Measurements from ENCODE around the gene TH. TPM values are rescaled to one million over a fixed set of nuclear protein-coding genes. Genes with fewer than 3 reads are reported as not detected.

Gene TH
- total RNA-seq, 1 experiment from 2014 or later, result not detected

- DNase-seq (ENCODE audit: low read depth, low spot score), result no peak
- in situ Hi-C loops (cut with HindIII; ENCODE audit: low pct_unique_long_range_greater_than_20kb, low sequenced_read_pairs) (no loop called here), intact Hi-C loops (cut with micrococcal nuclease; ENCODE audit: unreplicated experiment) (no loop called here)
- H3K27ac ChIP-seq (ENCODE audit: low read length), result no peak overlapping the region
- no peak for ATAC-seq
- no peaks in the 10 kb centered on the region for H3K9me3 ChIP-seq (ENCODE audit: control insufficient read depth, insufficient read depth, low read depth, low read length)
- CTCF ChIA-PET, result interaction anchor here (0.9 kb wide), 1 partner anchor 8 kb away, joined by 3 read pairs; no protein-coding TSS in a partner anchor
- POLR2A ChIA-PET, result no interaction called here
- H3K4me1 ChIP-seq (ENCODE audit: control insufficient read depth, insufficient read depth, low read length), result no peaks in the 10 kb centered on the region
- no peaks in the 10 kb centered on the region for H3K27me3 ChIP-seq (ENCODE audit: control insufficient read depth, insufficient read depth, low read length)
- no peak for TF ChIP-seq CTCF (IDR thresholded peaks at IDR 0.05)
- no peak for TF ChIP-seq SIN3A (IDR thresholded peaks at IDR 0.05; ENCODE audit: borderline replicate concordance, insufficient read depth, low read depth, low read length)
- TF ChIP-seq TCF7L2 (IDR thresholded peaks at IDR 0.05; ENCODE audit: low read depth, low read length), result no peak
- no peak for TF ChIP-seq REST (IDR thresholded peaks at IDR 0.05; ENCODE audit: insufficient read depth in 1 of 2, low read depth in 2 of 2, low read length in 1 of 2)
- no peak for TF ChIP-seq POLR2AphosphoS5 (IDR thresholded peaks at IDR 0.05; ENCODE audit: low read depth, low read length)
- H3K4me3 ChIP-seq (ENCODE audit: low read depth in 2 of 2, low read length in 2 of 2), result no peak overlapping the region
- no TSS peak for BruUV-seq (replicated peaks)
- no peaks in the 10 kb centered on the region for H3K36me3 ChIP-seq (ENCODE audit: control insufficient read depth, insufficient read depth, low read length)
Observed at GRCh38 chr11:2205981-2206690, 34.5 kb upstream of the TH start.

- Histone ChIP-seq H3K4me1 (ENCODE audit: control insufficient read depth, insufficient read depth, low read length) (no peaks in the 10 kb centered on the region), H3K36me3 (ENCODE audit: control insufficient read depth, insufficient read depth, low read length) (no peaks in the 10 kb centered on the region), H3K4me3 (ENCODE audit: low read depth in 2 of 2, low read length in 2 of 2) (no peak overlapping the region), H3K27me3 (ENCODE audit: control insufficient read depth, insufficient read depth, low read length) (no peaks in the 10 kb centered on the region), H3K27ac (ENCODE audit: low read length) (no peak overlapping the region), H3K9me3 (ENCODE audit: control insufficient read depth, insufficient read depth, low read depth, low read length) (no peaks in the 10 kb centered on the region)
- TF ChIP-seq SIN3A (IDR thresholded peaks at IDR 0.05; ENCODE audit: borderline replicate concordance, insufficient read depth, low read depth, low read length), result no peak
- no peak for TF ChIP-seq POLR2AphosphoS5 (IDR thresholded peaks at IDR 0.05; ENCODE audit: low read depth, low read length)
- TF ChIP-seq REST (IDR thresholded peaks at IDR 0.05; ENCODE audit: insufficient read depth in 1 of 2, low read depth in 2 of 2, low read length in 1 of 2), result no peak
- TF ChIP-seq TCF7L2 (IDR thresholded peaks at IDR 0.05; ENCODE audit: low read depth, low read length), result no peak
- no peak for TF ChIP-seq CTCF (IDR thresholded peaks at IDR 0.05)
- ChIA-PET CTCF (no interaction called here), POLR2A (no interaction called here)
- intact Hi-C loops (cut with micrococcal nuclease; ENCODE audit: unreplicated experiment), result no loop called here
- no peak for ATAC-seq
- in situ Hi-C loops (cut with HindIII; ENCODE audit: low pct_unique_long_range_greater_than_20kb, low sequenced_read_pairs), result no loop called here
- BruUV-seq (replicated peaks), result no TSS peak
- no peak for DNase-seq (ENCODE audit: low read depth, low spot score)
Observed at GRCh38 chr11:2205214-2205720, 33.7 kb upstream of the TH start.

Data from Panc1 (cell line).